HG03442 (cell line): Measurements from ENCODE around the gene ZNF606.

Source experiments
- ATAC-seq: cut with Tn5 transposase; IDR thresholded peaks from one replicate; pipeline ENCODE4 v1.9.1; 2021; ENCODE audit warnings: mild to moderate bottlenecking, moderate library complexity; ENCODE audit not compliant: unreplicated experiment

ZNF606 gene

GRCh38 chr19:57934820-57935665, 67.6 kb downstream of the ZNF606 start, which contains the start of gene ZNF418:
Gene ZNF418 (minus strand): TSS chr19:57935402. CDS start chr19:57933822, 1,580 bp downstream.
- ATAC-seq = peak; percentile 88

- ATAC-seq = no peak
Observed at GRCh38 chr19:57927587-57927986, 75.0 kb downstream of the ZNF606 start.
